Mesendoderm (in vitro differentiated cells): ENCODE data around the gene CCDC167.

Experiments
- DNase-seq: peaks from one replicate; pipeline ENCODE4 v3.0.0; 2013
- H2AK5ac ChIP-seq: 2 replicates; pipeline ENCODE4 v1.6.1; 2013; ENCODE audit warnings: low read length, inconsistent platforms
- H2BK120ac ChIP-seq: 2 replicates; pipeline ENCODE4 v1.6.1; 2013; ENCODE audit warnings: low read depth, mild to moderate bottlenecking, low read length, moderate library complexity, mixed read lengths
- H2BK15ac ChIP-seq: replicated peaks from 2 replicates; pipeline ENCODE4 v1.6.1; 2013; ENCODE audit warnings: low read depth, mild to moderate bottlenecking, moderate library complexity
- H2BK5ac ChIP-seq: 2 replicates; pipeline ENCODE4 v1.6.1; 2013; ENCODE audit warnings: low read length, inconsistent platforms
- H3K18ac ChIP-seq: 2 replicates; pipeline ENCODE4 v1.6.1; 2013; ENCODE audit warnings: mild to moderate bottlenecking, low read length, mixed read lengths
- H3K23ac ChIP-seq: one replicate; pipeline ENCODE4 v1.6.1; 2013; ENCODE audit warnings: low read length
- H3K27ac ChIP-seq: 2 replicates; pipeline ENCODE4 v1.5.1; 2013; ENCODE audit warnings: low read depth, mild to moderate bottlenecking, inconsistent platforms, low read length, moderate library complexity
- H3K27me3 ChIP-seq: 2 replicates; pipeline ENCODE4 v1.6.1; 2013; ENCODE audit warnings: low read length, control low read depth, mild to moderate bottlenecking, inconsistent platforms; ENCODE audit not compliant: insufficient read depth, poor library complexity
- H3K36me3 ChIP-seq: 2 replicates; pipeline ENCODE4 v1.6.1; 2013; ENCODE audit warnings: low read length, inconsistent platforms; ENCODE audit not compliant: control insufficient read depth, insufficient read depth
- H3K4ac ChIP-seq: one replicate; pipeline ENCODE4 v1.6.1; 2013; ENCODE audit warnings: low read depth, mild to moderate bottlenecking, low read length, moderate library complexity
- H3K4me1 ChIP-seq: 2 replicates; pipeline ENCODE4 v1.6.1; 2013; ENCODE audit warnings: low read depth, low read length, inconsistent platforms; ENCODE audit not compliant: control insufficient read depth
- H3K4me2 ChIP-seq: 2 replicates; pipeline ENCODE4 v1.6.1; 2013; ENCODE audit warnings: low read length
- H3K4me3 ChIP-seq: 2 replicates; pipeline ENCODE4 v1.5.1; 2013; ENCODE audit warnings: mild to moderate bottlenecking, low read length
- H3K56ac ChIP-seq: one replicate; pipeline ENCODE4 v1.6.1; 2013; ENCODE audit warnings: low read length
- H3K79me1 ChIP-seq: 2 replicates; pipeline ENCODE4 v1.6.1; 2013; ENCODE audit warnings: low read length, inconsistent platforms
- H3K79me2 ChIP-seq: 2 replicates; pipeline ENCODE4 v1.6.1; 2013; ENCODE audit warnings: mild to moderate bottlenecking, low read length; ENCODE audit not compliant: control insufficient read depth, insufficient read depth
- H3K9ac ChIP-seq: 2 replicates; pipeline ENCODE4 v1.6.1; 2013; ENCODE audit warnings: low read length, inconsistent platforms
- H4K5ac ChIP-seq: one replicate; pipeline ENCODE4 v1.6.1; 2013; ENCODE audit warnings: low read length
- H4K8ac ChIP-seq: one replicate; pipeline ENCODE4 v1.6.1; 2013; ENCODE audit warnings: low read depth, mild to moderate bottlenecking, control low read depth, low read length, moderate library complexity
- WGBS: extraction: QIAGEN DNeasy Blood & Tissue Kit; methylation state at CpG from one replicate; pipeline ENCODE4 v1.1.7; 2013; ENCODE audit warnings: low lambda C conversion rate, missing lambda C conversion rate; ENCODE audit not compliant: insufficient coverage; ENCODE audit errors: extremely low coverage; 5-methylcytosine and 5-hydroxymethylcytosine counted together

Gene CCDC167

GRCh38 chr6:37477191-37477590, 22.5 kb downstream of the CCDC167 start:
- no CpG with 5 or more reads among the region's 3 CpGs for WGBS
- no peak for DNase-seq
- Histone ChIP-seq H3K79me2 (no peaks in the 10 kb centered on the region), H3K23ac (no peak overlapping the region), H2BK120ac (no peak overlapping the region), H3K18ac (no peak overlapping the region), H3K27ac (no peak overlapping the region), H3K4me1 (no peaks in the 10 kb centered on the region), H3K4me2 (no peak overlapping the region), H3K36me3 (peaks cover 14% of the 10 kb centered on the region), H4K8ac (no peak overlapping the region), H2BK5ac (no peak overlapping the region), H2BK15ac (no peak overlapping the region), H3K4me3 (no peak overlapping the region), H3K9ac (no peak overlapping the region), H3K27me3 (no peaks in the 10 kb centered on the region), H3K4ac (no peak overlapping the region), H2AK5ac (no peak overlapping the region), H3K56ac (no peak overlapping the region), H4K5ac (no peak overlapping the region), H3K79me1 (no peaks in the 10 kb centered on the region)

- no peak overlapping the region for H2BK5ac ChIP-seq
- H3K27ac ChIP-seq: no peak overlapping the region
- no peak overlapping the region for H3K9ac ChIP-seq
- no peak overlapping the region for H3K56ac ChIP-seq
- H3K4ac ChIP-seq: no peak overlapping the region
- no CpG with 5 or more reads among the region's 4 CpGs for WGBS
- H3K4me2 ChIP-seq: no peak overlapping the region
- H3K27me3 ChIP-seq: no peaks in the 10 kb centered on the region
- no peak overlapping the region for H2AK5ac ChIP-seq
- H4K8ac ChIP-seq: no peak overlapping the region
- H4K5ac ChIP-seq: no peak overlapping the region
- peaks cover 10% of the 10 kb centered on the region for H3K36me3 ChIP-seq
- H3K18ac ChIP-seq: no peak overlapping the region
- H2BK15ac ChIP-seq: no peak overlapping the region
- no peaks in the 10 kb centered on the region for H3K79me1 ChIP-seq
- H3K4me1 ChIP-seq: no peaks in the 10 kb centered on the region
- no peak overlapping the region for H2BK120ac ChIP-seq
- no peak overlapping the region for H3K23ac ChIP-seq
- H3K4me3 ChIP-seq: no peak overlapping the region
- DNase-seq: no peak
- no peaks in the 10 kb centered on the region for H3K79me2 ChIP-seq
Measured at GRCh38 chr6:37474316-37474715, 25.4 kb downstream of the CCDC167 start.

GRCh38 chr6:37473364-37474095, 26.2 kb downstream of the CCDC167 start:
- Histone ChIP-seq H2BK5ac (no peak overlapping the region), H3K27ac (no peak overlapping the region), H4K8ac (no peak overlapping the region), H3K79me1 (no peaks in the 10 kb centered on the region), H2AK5ac (no peak overlapping the region), H3K79me2 (no peaks in the 10 kb centered on the region), H3K4ac (no peak overlapping the region), H3K27me3 (no peaks in the 10 kb centered on the region), H4K5ac (no peak overlapping the region), H2BK15ac (no peak overlapping the region), H2BK120ac (no peak overlapping the region), H3K23ac (no peak overlapping the region), H3K56ac (no peak overlapping the region), H3K4me3 (no peak overlapping the region), H3K36me3 (peaks cover 9% of the 10 kb centered on the region), H3K4me2 (no peak overlapping the region), H3K4me1 (no peaks in the 10 kb centered on the region), H3K9ac (no peak overlapping the region), H3K18ac (no peak overlapping the region)
- no peak for DNase-seq
- WGBS: no CpG with 5 or more reads among the region's 8 CpGs

- no peak overlapping the region for H2BK5ac ChIP-seq
- no peak overlapping the region for H3K27ac ChIP-seq
- peaks cover 3% of the 10 kb centered on the region for H3K36me3 ChIP-seq
- H3K4me2 ChIP-seq: no peak overlapping the region
- DNase-seq: no peak
- H3K4ac ChIP-seq: no peak overlapping the region
- no peak overlapping the region for H4K8ac ChIP-seq
- H3K23ac ChIP-seq: no peak overlapping the region
- no peak overlapping the region for H3K56ac ChIP-seq
- no peaks in the 10 kb centered on the region for H3K4me1 ChIP-seq
- H2AK5ac ChIP-seq: no peak overlapping the region
- H3K27me3 ChIP-seq: no peaks in the 10 kb centered on the region
- H3K79me2 ChIP-seq: no peaks in the 10 kb centered on the region
- no peak overlapping the region for H3K9ac ChIP-seq
- H2BK15ac ChIP-seq: no peak overlapping the region
- H2BK120ac ChIP-seq: no peak overlapping the region
- no peak overlapping the region for H3K4me3 ChIP-seq
- no peaks in the 10 kb centered on the region for H3K79me1 ChIP-seq
- no peak overlapping the region for H3K18ac ChIP-seq
- H4K5ac ChIP-seq: no peak overlapping the region
Measured at GRCh38 chr6:37467718-37468117, 32.0 kb downstream of the CCDC167 start.

GRCh38 chr6:37463110-37463509, 36.6 kb downstream of the CCDC167 start:
- H4K8ac ChIP-seq: no peak overlapping the region
- H3K56ac ChIP-seq: no peak overlapping the region
- no peak overlapping the region for H2BK120ac ChIP-seq
- no peak overlapping the region for H2BK15ac ChIP-seq
- H3K4me2 ChIP-seq: no peak overlapping the region
- no peaks in the 10 kb centered on the region for H3K79me2 ChIP-seq
- H3K79me1 ChIP-seq: no peaks in the 10 kb centered on the region
- no peak for DNase-seq
- H3K4me3 ChIP-seq: no peak overlapping the region
- H3K23ac ChIP-seq: no peak overlapping the region
- no peak overlapping the region for H3K4ac ChIP-seq
- H3K36me3 ChIP-seq: peaks cover 12% of the 10 kb centered on the region
- no peak overlapping the region for H2BK5ac ChIP-seq
- H3K27me3 ChIP-seq: no peaks in the 10 kb centered on the region
- no peaks in the 10 kb centered on the region for H3K4me1 ChIP-seq
- H3K9ac ChIP-seq: no peak overlapping the region
- H2AK5ac ChIP-seq: no peak overlapping the region
- H4K5ac ChIP-seq: no peak overlapping the region
- no peak overlapping the region for H3K27ac ChIP-seq
- no peak overlapping the region for H3K18ac ChIP-seq

- no peak overlapping the region for H3K9ac ChIP-seq
- no peak overlapping the region for H4K8ac ChIP-seq
- H3K4me3 ChIP-seq: no peak overlapping the region
- peak overlapping the region; percentile 73 for H3K27ac ChIP-seq
- no peak overlapping the region for H2BK120ac ChIP-seq
- H2AK5ac ChIP-seq: no peak overlapping the region
- peak overlapping the region; percentile 20 for H2BK5ac ChIP-seq
- WGBS: no CpG with 5 or more reads among the region's 2 CpGs
- H2BK15ac ChIP-seq: no peak overlapping the region
- H3K23ac ChIP-seq: no peak overlapping the region
- no peaks in the 10 kb centered on the region for H3K4me1 ChIP-seq
- H3K4me2 ChIP-seq: no peak overlapping the region
- no peak overlapping the region for H3K56ac ChIP-seq
- DNase-seq: peak; percentile 71
- H3K36me3 ChIP-seq: peaks cover 12% of the 10 kb centered on the region
- no peak overlapping the region for H4K5ac ChIP-seq
- H3K27me3 ChIP-seq: no peaks in the 10 kb centered on the region
- H3K4ac ChIP-seq: no peak overlapping the region
- no peak overlapping the region for H3K18ac ChIP-seq
- no peaks in the 10 kb centered on the region for H3K79me2 ChIP-seq
- no peaks in the 10 kb centered on the region for H3K79me1 ChIP-seq
Measured at GRCh38 chr6:37460805-37461204, 38.9 kb downstream of the CCDC167 start.
